Endodermal cell (in vitro differentiated cells): ENCODE measurements around the gene TBCK. TPM values are rescaled to one million over a fixed set of nuclear protein-coding genes. Genes with fewer than 3 reads are reported as not detected.

Experiments used
- DNase-seq: peaks from one replicate; pipeline ENCODE4 v3.0.0-alpha.2; 2017
- H3K27ac ChIP-seq: 2 replicates; pipeline ENCODE4 v1.5.1; 2013; ENCODE audit warnings: mild to moderate bottlenecking, low read depth, low read length, moderate library complexity
- H3K27me3 ChIP-seq: 2 replicates; pipeline ENCODE4 v1.6.1; 2013; ENCODE audit warnings: mild to moderate bottlenecking, low read length, moderate library complexity; ENCODE audit not compliant: insufficient read depth, control insufficient read depth, poor library complexity, severe bottlenecking
- H3K36me3 ChIP-seq: 2 replicates; pipeline ENCODE4 v1.7.0; 2013; ENCODE audit warnings: mild to moderate bottlenecking, low read length, moderate library complexity; ENCODE audit not compliant: control insufficient read depth, insufficient read depth
- H3K4me1 ChIP-seq: one replicate; pipeline ENCODE4 v1.7.0; 2013; ENCODE audit warnings: low read length; ENCODE audit not compliant: control insufficient read depth, insufficient read depth
- H3K4me3 ChIP-seq: 2 replicates; pipeline ENCODE4 v1.5.1; 2013; ENCODE audit warnings: mild to moderate bottlenecking, low read length, moderate library complexity
- H3K9ac ChIP-seq: 2 replicates; pipeline ENCODE4 v1.6.1; 2013; ENCODE audit warnings: mild to moderate bottlenecking, low read length, moderate library complexity; ENCODE audit not compliant: poor library complexity, severe bottlenecking; ENCODE audit errors: extremely low read depth
- H3K9me3 ChIP-seq: 2 replicates; pipeline ENCODE4 v1.6.1; 2013; ENCODE audit warnings: mild to moderate bottlenecking, low read length, moderate library complexity; ENCODE audit not compliant: control insufficient read depth
- H3K27ac Mint-ChIP-seq: 2 replicates; pipeline ENCODE4 v1.8.0; 2020; ENCODE audit warnings: mixed read lengths
- H3K27me3 Mint-ChIP-seq: 2 replicates; pipeline ENCODE4 v1.8.0; 2021; ENCODE audit warnings: mild to moderate bottlenecking, mixed read lengths; ENCODE audit not compliant: insufficient read depth
- H3K36me3 Mint-ChIP-seq: 2 replicates; pipeline ENCODE4 v1.8.0; 2020; ENCODE audit warnings: low read depth, mixed read lengths
- H3K4me1 Mint-ChIP-seq: 2 replicates; pipeline ENCODE4 v1.8.0; 2020; ENCODE audit warnings: mixed read lengths
- H3K4me3 Mint-ChIP-seq: 2 replicates; pipeline ENCODE4 v1.8.0; 2020; ENCODE audit warnings: mild to moderate bottlenecking, moderate library complexity, mixed read lengths
- H3K9me3 Mint-ChIP-seq: 2 replicates; pipeline ENCODE4 v1.8.0; 2020; ENCODE audit warnings: mild to moderate bottlenecking, mixed read lengths
- WGBS, 2 experiments: methylation state at CpG; one replicate each; pipeline versions ENCODE4 v1.1.5 to v1.1.7; 2013; ENCODE audit warnings: missing lambda C conversion rate in 2 of 2, mixed read lengths in 1 of 2; ENCODE audit not compliant: insufficient coverage in 1 of 2, insufficient read length in 1 of 2; 5-methylcytosine and 5-hydroxymethylcytosine counted together
- total RNA-seq, 2 donors: library from RNA; stranded (reverse); fragmentation: NEBNext Ultra II Directional in 1 of 2; extraction: Animal tissue kit (Norgen Biotek cat#: 25700) in 1 of 2; gene quantifications; 2 replicates in 1 of 2; 3 replicates in 1 of 2; pipeline ENCODE4 v1.2.1, GENCODE V29; 2021
- TF ChIP-seq, protein P1 (sequence below): fragments of 200-600 bp; sonication (generic); conservative IDR thresholded peaks from 2 replicates; pipeline ENCODE4 v1.5.0; 2021; ENCODE audit warnings: antibody characterized with exemption, mild to moderate bottlenecking

The TBCK gene
- total RNA-seq, 2 donors from 2014 or later, result 48.3 to 52.9 TPM

- Histone ChIP-seq H3K9me3 (peaks cover 12% of the 10 kb centered on the region), H3K36me3 (no peaks in the 10 kb centered on the region), H3K9ac (no peak overlapping the region), H3K27ac (no peak overlapping the region), H3K4me3 (no peak overlapping the region), H3K4me1 (no peaks in the 10 kb centered on the region), H3K27me3 (no peaks in the 10 kb centered on the region)
- H3K4me1 Mint-ChIP-seq, result no peaks in the 10 kb centered on the region
- H3K9me3 Mint-ChIP-seq, result peaks cover 4% of the 10 kb centered on the region
- TF ChIP-seq, protein P1, sequence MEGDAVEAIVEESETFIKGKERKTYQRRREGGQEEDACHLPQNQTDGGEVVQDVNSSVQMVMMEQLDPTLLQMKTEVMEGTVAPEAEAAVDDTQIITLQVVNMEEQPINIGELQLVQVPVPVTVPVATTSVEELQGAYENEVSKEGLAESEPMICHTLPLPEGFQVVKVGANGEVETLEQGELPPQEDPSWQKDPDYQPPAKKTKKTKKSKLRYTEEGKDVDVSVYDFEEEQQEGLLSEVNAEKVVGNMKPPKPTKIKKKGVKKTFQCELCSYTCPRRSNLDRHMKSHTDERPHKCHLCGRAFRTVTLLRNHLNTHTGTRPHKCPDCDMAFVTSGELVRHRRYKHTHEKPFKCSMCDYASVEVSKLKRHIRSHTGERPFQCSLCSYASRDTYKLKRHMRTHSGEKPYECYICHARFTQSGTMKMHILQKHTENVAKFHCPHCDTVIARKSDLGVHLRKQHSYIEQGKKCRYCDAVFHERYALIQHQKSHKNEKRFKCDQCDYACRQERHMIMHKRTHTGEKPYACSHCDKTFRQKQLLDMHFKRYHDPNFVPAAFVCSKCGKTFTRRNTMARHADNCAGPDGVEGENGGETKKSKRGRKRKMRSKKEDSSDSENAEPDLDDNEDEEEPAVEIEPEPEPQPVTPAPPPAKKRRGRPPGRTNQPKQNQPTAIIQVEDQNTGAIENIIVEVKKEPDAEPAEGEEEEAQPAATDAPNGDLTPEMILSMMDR, result no peak
- no peaks in the 10 kb centered on the region for H3K36me3 Mint-ChIP-seq
- no peak overlapping the region for H3K27ac Mint-ChIP-seq
- 91 to 100% methylated on average over 3 to 5 of the region's 5 CpGs for WGBS, 2 experiments
- no peak for DNase-seq
- H3K4me3 Mint-ChIP-seq, result no peak overlapping the region
- no peaks in the 10 kb centered on the region for H3K27me3 Mint-ChIP-seq
Observed at GRCh38 chr4:106017975-106018374, 298.0 kb downstream of the TBCK start.

GRCh38 chr4:106011387-106011786 is 304.6 kb downstream of the TBCK start:
- DNase-seq, result no peak
- H3K27me3 Mint-ChIP-seq, result no peaks in the 10 kb centered on the region
- no peaks in the 10 kb centered on the region for H3K36me3 ChIP-seq
- no peak overlapping the region for H3K4me3 Mint-ChIP-seq
- no peak overlapping the region for H3K9ac ChIP-seq
- H3K27me3 ChIP-seq, result no peaks in the 10 kb centered on the region
- H3K9me3 ChIP-seq, result peaks cover 25% of the 10 kb centered on the region
- WGBS, 2 experiments, result 93 to 100% methylated on average over 1 of the region's 1 CpG
- H3K27ac ChIP-seq, result no peak overlapping the region
- no peak overlapping the region for H3K4me3 ChIP-seq
- TF ChIP-seq, protein P1, result no peak
- H3K36me3 Mint-ChIP-seq, result peaks cover 2% of the 10 kb centered on the region
- H3K9me3 Mint-ChIP-seq, result peaks cover 11% of the 10 kb centered on the region
- no peaks in the 10 kb centered on the region for H3K4me1 Mint-ChIP-seq
- H3K4me1 ChIP-seq, result no peaks in the 10 kb centered on the region
- no peak overlapping the region for H3K27ac Mint-ChIP-seq

DNA sequence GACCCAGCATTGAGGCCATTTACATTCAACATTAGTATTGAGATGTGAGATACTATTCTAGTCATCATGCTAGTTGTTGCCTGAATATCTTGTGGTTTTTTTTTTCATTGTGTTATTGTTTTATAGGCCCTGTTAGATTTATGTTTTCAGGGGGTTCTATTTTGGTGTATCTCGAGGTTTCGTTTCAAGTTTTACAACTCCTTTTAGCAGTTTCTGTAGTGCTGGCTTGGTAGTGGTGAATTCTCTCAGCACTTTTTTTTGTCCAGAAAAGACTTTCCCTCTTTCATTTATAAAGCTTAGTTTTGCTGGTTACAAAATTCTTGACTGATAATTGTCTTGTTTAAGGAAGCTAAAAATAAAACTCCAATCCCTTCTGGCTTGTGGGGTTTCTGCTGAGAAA is 305.2 kb downstream of the TBCK start:
- Histone ChIP-seq H3K9ac (no peak overlapping the region), H3K27ac (no peak overlapping the region), H3K4me3 (no peak overlapping the region), H3K9me3 (peaks cover 25% of the 10 kb centered on the region), H3K36me3 (no peaks in the 10 kb centered on the region), H3K4me1 (no peaks in the 10 kb centered on the region), H3K27me3 (no peaks in the 10 kb centered on the region)
- Mint-ChIP-seq H3K36me3 (peaks cover 2% of the 10 kb centered on the region), H3K4me3 (no peak overlapping the region), H3K9me3 (peaks cover 11% of the 10 kb centered on the region), H3K27ac (no peak overlapping the region), H3K4me1 (no peaks in the 10 kb centered on the region), H3K27me3 (no peaks in the 10 kb centered on the region)
- 94% methylated on average over 2 of the region's 2 CpGs; no CpG with 5 or more reads in 1 of the 2 experiments for WGBS, 2 experiments
- DNase-seq, result no peak
- TF ChIP-seq, protein P1, result no peak
